Fibroblast of gingiva (primary cell): ENCODE data around the gene WDR17.
A peak's percentile ranks its signal among the peaks of the same experiment; 100 is the strongest.

ENCODE experiments used
- DNase-seq: peaks from one replicate; pipeline ENCODE4 v3.0.0-alpha.2; 2011; ENCODE audit warnings: low read depth

Gene WDR17

GRCh38 chr4:176065435-176066291 is at the start of gene WDR17:
TSS of gene WDR17 (plus strand) at chr4:176065841. CDS start at chr4:176111581, 45,740 bp downstream.
- DNase-seq: peak; percentile 65

GRCh38 chr4:176016601-176017000 is 49.0 kb upstream of the WDR17 start:
- no peak for DNase-seq

- no peak for DNase-seq
These were observed 45.1 kb upstream of the WDR17 start for GRCh38 chr4:176020481-176021085.

GRCh38 chr4:176030391-176030790 is 35.2 kb upstream of the WDR17 start:
- DNase-seq: no peak

DNA sequence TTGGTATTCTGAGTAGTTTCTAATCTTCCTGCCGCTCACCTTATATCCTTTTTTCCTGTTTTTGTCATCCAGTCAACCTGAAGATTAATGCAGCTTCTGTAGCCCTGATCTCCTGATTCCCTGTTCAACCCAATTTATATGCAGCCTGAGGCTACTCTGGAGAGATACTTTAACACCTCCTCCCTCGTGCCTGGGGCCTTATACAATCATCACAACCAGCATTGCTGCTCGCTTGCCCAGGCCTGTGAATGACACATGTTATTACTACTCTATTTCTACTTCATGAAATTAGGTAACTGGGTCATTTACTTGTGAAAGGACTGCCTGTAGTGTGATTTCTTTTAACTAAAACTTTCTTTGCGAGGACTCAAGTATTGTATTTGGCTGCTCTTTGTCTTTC is 33.7 kb upstream of the WDR17 start:
- DNase-seq: no peak

DNA sequence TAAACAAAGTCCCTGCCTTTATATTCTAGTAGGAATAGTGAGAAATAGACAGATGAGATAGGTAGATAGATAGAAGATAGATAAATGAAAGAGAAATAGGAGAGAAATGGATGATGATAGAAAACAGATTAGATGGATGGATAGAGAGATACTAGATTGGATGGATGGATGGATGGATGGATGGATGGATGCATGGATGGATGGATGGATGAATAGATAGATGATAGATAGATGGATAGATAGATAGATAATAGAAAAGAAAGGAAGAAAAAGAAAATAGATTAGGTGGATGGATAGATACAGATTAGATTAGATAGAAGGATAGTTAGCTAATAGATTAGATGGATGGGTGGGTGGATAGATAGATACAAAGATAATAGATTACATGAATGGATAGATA is 33.2 kb upstream of the WDR17 start:
- DNase-seq: no peak

DNA sequence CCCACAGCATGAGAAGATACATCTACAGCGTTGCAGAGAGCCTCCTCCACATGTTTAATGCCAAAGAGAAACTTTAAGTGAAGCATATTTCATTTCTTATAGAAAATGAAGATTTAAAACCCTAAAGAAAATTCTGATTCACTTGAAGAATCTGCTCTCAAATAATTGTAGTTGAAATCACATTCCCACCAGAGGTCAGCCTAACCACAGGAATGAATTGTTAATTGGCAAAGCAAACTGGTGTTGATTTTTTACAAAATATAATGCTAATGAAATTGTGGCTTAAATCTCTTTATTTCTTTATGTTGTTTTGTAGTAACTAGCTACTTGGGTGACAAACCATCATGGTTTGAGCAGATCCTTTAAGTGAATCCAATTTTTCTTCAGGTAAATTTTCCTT is 31.1 kb upstream of the WDR17 start:
- peak; percentile 28 for DNase-seq

DNA sequence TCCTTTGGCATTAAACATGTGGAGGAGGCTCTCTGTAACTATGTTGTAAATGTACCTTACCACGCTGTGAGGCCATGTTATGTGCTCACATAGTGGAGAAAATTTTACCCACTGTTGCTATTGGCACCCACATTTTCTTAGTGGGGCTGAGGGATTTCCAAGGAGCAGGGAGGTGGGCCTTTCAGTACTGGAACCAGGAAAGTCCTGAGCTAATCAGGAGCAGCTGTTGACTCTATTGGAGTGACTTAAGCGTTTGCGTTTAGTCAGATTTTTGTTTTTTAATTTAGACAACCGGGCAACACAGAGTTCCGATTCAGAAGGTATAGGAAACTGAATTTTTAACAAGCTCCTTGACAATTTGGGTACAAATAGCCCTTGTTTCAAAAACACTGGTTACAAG is 30.7 kb upstream of the WDR17 start:
- peak; percentile 6 for DNase-seq

- DNase-seq: no peak
These were observed 28.9 kb upstream of the WDR17 start for GRCh38 chr4:176036585-176037205.

DNA sequence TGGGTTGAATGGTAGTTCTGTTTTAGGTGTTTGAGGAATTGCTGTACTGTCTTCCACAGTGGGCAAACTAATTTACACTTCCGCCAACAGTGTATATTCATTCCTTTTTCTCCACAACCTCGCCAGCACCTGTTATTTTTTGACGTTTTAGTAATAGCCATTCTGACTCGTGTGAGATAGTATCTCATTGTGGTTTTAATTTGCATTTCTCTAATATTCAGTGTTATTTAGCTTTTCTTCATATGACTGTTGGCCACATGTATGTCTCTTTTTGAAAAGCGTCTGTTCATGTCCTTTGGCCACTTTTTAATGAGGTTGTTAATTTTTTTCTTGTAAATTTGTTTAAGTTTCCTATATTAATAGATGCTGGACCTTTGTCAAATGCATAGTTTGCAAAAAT is 26.9 kb upstream of the WDR17 start:
- no peak for DNase-seq

DNA sequence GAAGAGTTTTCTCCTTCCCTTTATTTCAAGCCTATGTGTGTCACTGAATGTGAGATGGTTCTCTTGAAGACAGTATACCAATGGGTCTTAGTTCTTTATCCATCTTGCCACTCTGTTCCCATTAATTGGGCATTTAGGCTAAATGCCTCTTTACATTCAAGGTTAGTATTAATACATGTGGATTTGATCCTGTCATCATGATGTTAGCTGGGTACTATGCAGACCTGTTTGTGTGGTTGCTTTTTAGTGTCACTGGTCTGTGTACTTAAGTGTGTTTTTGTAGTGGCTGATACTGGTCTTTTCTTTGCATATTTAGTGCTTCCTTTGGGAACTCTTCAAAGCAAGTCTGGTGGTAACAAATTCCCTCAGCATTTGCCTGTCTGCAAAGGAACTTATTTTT is 23.4 kb upstream of the WDR17 start:
- no peak for DNase-seq

- peak; percentile 32 for DNase-seq
These were observed 21.6 kb upstream of the WDR17 start for GRCh38 chr4:176043838-176044588.

DNA sequence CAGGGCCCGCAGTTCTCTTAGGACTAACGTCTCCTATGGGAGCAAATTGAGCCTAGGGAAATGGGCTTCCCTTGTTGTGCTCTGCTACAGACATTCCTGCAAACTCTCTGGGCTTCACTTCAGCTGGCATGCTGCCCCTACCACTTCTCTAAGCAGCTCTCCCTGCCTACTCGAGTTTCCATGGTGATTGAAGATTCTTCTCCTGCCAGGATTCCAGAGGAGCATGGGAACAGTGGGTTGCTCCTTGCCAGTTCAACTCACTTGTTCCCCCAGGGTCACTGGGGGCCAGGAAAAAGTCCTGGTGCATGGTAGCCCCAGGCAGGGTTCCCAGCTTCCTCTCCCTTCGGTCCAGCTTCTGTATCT is 21.1 kb upstream of the WDR17 start:
- DNase-seq: peak; percentile 52

GRCh38 chr4:176048631-176049030 is 17.0 kb upstream of the WDR17 start:
- DNase-seq: no peak

- DNase-seq: no peak
These were observed 12.9 kb upstream of the WDR17 start for GRCh38 chr4:176052744-176053143.

GRCh38 chr4:176053785-176054184 is 11.9 kb upstream of the WDR17 start:
- DNase-seq: no peak

DNA sequence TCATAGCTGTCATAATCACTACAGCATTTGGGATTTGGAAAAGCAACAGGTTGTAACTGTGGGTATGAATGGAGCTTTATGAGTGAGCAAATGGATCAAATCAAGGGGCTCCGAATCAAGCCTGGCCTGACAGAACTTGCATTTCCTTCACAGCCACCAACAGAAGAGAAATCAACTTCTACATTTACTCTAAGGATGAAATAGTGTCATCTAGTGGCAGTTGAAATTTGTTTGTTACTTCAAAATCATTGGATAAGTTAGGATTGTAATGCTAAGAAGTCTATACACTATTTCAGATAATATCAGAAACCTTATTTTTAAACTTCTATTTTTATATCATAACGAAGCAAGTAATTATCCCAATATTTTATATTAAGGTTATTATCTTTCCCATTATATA is 10.7 kb upstream of the WDR17 start:
- DNase-seq: no peak

- no peak for DNase-seq
These were observed 1.9 kb upstream of the WDR17 start for GRCh38 chr4:176063718-176064117.

DNA sequence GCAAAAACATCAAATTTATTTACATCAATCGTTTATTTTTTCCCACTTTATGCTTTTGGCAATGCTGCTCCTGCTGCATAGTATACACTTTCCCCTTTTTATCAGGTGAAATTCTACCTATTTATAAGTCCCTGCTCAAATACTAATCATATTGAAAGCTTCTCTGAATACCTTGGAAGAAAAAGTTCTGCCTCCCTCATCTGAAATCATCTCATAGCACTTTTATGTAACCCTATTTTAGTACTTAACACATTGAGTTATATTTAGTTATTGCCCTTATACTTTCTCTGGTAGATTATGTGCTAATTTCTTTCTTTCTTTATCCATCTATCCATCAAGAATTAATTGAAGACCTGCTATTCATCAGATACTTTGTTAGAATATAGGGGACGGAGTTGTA is 1.1 kb upstream of the WDR17 start:
- no peak for DNase-seq

GRCh38 chr4:176066757-176067156 is 1.1 kb downstream of the WDR17 start:
- DNase-seq: no peak

DNA sequence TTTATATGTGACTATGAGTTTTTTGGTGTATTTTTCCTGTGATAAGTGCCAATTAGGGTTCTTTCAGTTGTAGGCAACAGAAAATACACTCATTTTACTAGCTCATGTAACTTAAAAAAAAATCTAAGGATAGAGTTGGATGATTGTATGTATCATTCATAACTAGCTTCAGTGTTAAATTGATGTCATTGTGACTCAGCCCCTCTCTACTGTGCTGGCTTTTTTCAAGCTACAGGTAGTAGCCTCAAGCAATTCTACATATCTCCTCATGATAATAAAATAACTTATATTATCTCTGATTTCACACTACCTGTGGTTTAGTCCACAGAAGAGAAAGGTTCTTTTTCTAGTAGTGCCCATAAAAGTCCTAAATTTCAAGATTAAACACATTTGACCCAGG is 11.9 kb downstream of the WDR17 start:
- DNase-seq: no peak

DNA sequence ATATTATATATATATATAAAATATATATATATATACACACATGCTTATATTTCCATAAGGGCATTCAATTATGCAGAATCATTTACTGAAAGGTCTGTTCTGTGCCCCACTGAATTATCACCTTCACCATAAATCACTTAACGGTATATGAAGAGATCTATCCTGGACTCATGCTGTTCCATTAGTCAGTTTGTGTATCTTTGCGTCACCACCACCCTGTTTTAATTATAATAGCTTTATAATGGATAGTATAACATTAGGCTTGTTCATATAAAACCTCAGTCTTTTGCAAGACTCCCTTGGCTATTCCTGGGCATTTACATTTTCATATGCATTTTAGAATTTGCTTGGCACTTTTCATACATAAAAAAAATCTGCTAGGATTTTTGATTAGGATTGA is 19.1 kb downstream of the WDR17 start:
- DNase-seq: no peak

- no peak for DNase-seq
These were observed 24.5 kb downstream of the WDR17 start for GRCh38 chr4:176090115-176090514.
